Measurements from ENCODE around the gene GEMIN8. TPM values are rescaled to one million over a fixed set of nuclear protein-coding genes. Genes with fewer than 3 reads are reported as not detected.

The GEMIN8 gene
- total RNA-seq, 1 experiment from 2014 or later = 11.3 TPM

- TF ChIP-seq CTCF (IDR thresholded peaks at IDR 0.05 in 2 of 3, conservative IDR thresholded peaks at IDR 0.05 in 1 of 3; ENCODE audit: borderline replicate concordance in 1 of 3, insufficient read depth in 1 of 3, low read depth in 2 of 3, low read length in 2 of 3) = no peak
- TF ChIP-seq POLR2A (IDR thresholded peaks at IDR 0.05; ENCODE audit: borderline replicate concordance, extremely low read depth, insufficient read depth, insufficient read length) = no peak
- TF ChIP-seq ZBTB33 (IDR thresholded peaks at IDR 0.05; ENCODE audit: extremely low read depth, insufficient replicate concordance, low read length) = no peak
- no peak for TF ChIP-seq EZH2phosphoT487 (IDR thresholded peaks at IDR 0.05; ENCODE audit: borderline replicate concordance)
- no peak for TF ChIP-seq EZH2 (IDR thresholded peaks at IDR 0.05)
Measured at GRCh38 chrX:14003876-14004425, 25.7 kb downstream of the GEMIN8 start (continued).

- no peak overlapping the region for H2AFZ ChIP-seq (ENCODE audit: low read depth, low read length, poor library complexity, severe bottlenecking)
- H3K4me3 ChIP-seq (replicated peaks in 1 of 2; ENCODE audit: low read depth in 1 of 2, low read length in 2 of 2) = no peak overlapping the region
- intact Hi-C loops (cut with micrococcal nuclease) = no loop called here
- no peaks in the 10 kb centered on the region for H3K27me3 ChIP-seq (ENCODE audit: insufficient read depth, low read length)
- no peaks in the 10 kb centered on the region for H3K36me3 ChIP-seq (ENCODE audit: control insufficient read depth in 1 of 2, insufficient read depth in 2 of 2, low read length in 2 of 2)
- TF ChIP-seq CBX3 (IDR thresholded peaks at IDR 0.05; ENCODE audit: low read depth) (no peak), ZBTB33 (IDR thresholded peaks at IDR 0.05; ENCODE audit: extremely low read depth, insufficient replicate concordance, low read length) (no peak)
- no peak for DNase-seq (ENCODE audit: low read depth, low spot score)
- H3K4me2 ChIP-seq (ENCODE audit: low read length) = no peak overlapping the region
- ChIA-PET POLR2A (no interaction called here), RAD21 (ENCODE audit: low non-redundant PET in 1 of 2, low total read pairs in 2 of 2, uncharacterized antibody in 2 of 2, unreplicated experiment in 2 of 2) (no interaction called here), CTCF (no interaction called here)
- H4K20me1 ChIP-seq (ENCODE audit: insufficient read depth) = no peaks in the 10 kb centered on the region
- BruUV-seq (replicated peaks) = no TSS peak
- no peaks in the 10 kb centered on the region for H3K4me1 ChIP-seq (ENCODE audit: control insufficient read depth in 1 of 2, insufficient read depth in 2 of 2, low read length in 2 of 2)
- H3K9me2 ChIP-seq (ENCODE audit: insufficient read depth) = no peaks in the 10 kb centered on the region
- H3K9me3 ChIP-seq (ENCODE audit: control insufficient read depth in 1 of 2, insufficient read depth in 1 of 2, low read depth in 1 of 2, low read length in 2 of 2) = no peaks in the 10 kb centered on the region
- H3K9ac ChIP-seq (ENCODE audit: low read length) = no peak overlapping the region
- no peaks in the 10 kb centered on the region for H3K79me2 ChIP-seq (ENCODE audit: insufficient read depth, low read length)
- H3K27ac ChIP-seq (ENCODE audit: low read depth, low read length) = no peak overlapping the region
- no peak for ATAC-seq
Measured at GRCh38 chrX:14003028-14003427, 26.7 kb downstream of the GEMIN8 start.

Measured in HCT116 (cell line).